IPS DF 4.7 (cell line): ENCODE measurements around the gene SYT12.
"Not testable (repeated sequence)": the region's sequence is repeated elsewhere in the genome, so short reads cannot be mapped to it uniquely, and the experiment has no call there.

Experiments
- DNase-seq: peaks from one replicate; pipeline ENCODE4 v3.0.0-alpha.2; 2013; ENCODE audit warnings: low spot score; ENCODE audit errors: extremely low read depth

SYT12 gene, protein sequence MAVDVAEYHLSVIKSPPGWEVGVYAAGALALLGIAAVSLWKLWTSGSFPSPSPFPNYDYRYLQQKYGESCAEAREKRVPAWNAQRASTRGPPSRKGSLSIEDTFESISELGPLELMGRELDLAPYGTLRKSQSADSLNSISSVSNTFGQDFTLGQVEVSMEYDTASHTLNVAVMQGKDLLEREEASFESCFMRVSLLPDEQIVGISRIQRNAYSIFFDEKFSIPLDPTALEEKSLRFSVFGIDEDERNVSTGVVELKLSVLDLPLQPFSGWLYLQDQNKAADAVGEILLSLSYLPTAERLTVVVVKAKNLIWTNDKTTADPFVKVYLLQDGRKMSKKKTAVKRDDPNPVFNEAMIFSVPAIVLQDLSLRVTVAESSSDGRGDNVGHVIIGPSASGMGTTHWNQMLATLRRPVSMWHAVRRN

DNA sequence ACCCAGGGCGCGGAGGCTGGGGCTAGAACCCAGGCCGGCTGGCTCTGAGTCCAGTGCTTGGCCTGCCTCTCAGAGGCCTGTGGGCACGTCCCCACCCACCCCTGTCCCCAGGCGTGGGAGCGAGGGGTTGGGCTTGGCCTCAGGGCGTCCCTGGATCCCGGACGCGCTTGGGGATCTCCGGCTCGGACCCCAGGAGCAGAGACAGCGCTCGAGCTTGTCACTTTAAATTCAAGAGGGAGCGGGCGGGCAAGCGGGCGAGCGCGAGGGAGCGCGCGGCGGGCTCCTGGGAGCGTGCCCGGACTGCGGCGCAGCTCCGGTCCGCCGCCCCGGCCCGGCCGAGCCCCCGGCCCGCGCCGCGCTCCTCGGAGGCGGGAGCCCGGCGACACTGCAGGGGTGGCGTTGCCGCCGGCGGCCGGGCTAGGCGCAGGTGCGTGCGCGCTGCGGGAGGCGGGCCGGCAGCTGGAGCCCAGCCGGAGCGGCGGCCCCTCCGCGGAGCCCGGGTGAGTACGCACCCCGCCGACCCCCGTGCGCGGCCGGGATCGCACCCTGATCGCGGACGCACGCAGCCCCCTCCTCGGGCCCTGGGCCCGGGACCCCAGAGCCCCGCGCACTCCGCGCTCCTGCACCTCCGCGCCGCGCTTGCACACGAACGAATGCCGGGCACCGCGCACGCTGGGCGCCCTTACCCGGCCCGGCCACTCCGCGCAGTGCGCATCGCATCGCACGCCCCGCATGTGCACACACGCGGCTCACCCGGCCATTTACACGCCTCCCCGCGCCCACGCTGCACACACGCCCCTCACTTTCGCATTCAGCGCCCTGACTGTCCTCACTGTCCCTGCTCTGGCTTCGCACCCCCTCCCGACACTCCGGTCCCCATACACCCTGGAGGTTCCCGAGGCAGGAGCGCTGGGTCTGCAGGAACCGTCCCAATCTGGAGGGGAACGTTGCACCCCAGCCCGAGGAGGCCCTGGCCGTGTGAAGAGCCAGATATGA is at the start of gene SYT12:
Gene SYT12 (plus strand): TSS at position 174 of the 996 bp plus-strand sequence. CDS start 7,011 bp downstream, outside the sequence.
- no peak for DNase-seq

DNA sequence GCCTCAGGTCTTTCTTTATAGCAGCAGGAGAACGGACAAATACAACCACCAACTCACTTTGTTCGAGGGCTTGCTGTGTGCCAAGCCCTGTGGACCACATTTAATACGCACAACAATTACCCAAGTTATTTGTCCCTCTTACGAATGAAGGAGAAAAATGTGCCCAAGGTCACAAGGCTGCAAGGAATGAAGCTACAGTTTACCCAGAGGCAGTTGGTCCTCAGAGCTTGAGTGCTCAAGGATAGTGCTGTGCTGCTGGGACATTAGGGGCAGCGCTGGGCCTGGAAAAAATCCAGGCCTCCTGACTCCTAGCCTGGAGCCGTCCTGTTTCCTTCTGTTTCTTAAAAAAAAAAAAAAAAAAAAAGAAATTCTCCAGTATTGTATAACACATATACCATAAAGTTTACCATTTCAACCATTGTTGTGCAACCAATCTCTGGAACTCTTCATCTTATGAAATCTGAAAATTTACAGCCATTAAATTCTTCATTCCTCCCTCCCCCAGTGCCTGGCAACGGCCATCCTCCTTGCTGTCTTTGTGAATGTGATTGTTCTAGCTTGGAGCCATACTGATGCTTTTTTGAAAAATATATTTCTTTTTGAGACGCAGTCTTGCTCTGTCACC is 48.9 kb upstream of the SYT12 start:
- DNase-seq = no peak

DNA sequence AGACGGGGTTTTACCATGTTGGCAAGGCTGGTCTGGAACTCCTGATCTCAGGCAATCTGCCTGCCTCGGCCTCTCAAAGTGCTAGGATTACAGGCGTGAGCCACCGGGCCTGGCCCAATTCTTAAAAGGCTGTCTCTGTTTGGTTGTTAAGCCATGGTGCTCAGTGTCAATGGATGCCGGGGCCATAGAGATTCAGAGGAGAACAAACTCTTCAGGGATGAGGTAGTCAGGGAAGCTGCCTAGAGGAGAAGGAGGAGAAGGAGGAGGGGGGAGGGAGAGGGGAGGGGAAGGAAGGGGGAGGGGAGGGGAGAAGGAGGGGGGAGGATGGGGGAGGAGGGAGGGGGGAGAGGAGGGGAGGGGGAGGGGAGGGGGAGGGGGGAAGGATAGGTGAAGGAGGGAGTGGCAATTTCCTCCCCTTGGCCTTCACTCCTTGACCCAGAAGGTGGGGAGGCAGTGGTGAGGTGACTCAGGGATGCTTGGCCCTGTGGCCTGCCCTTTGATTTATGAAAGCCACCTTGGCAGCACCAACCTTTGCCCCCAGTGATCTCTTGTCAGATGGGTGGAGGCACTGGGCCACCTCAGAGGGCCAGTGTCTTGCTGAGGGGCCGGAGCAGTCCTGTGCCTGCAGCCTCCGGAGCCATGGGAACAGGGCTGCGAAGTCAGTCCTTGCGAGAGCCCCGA is 48.1 kb upstream of the SYT12 start, which contains the start of gene C11orf86:
Gene C11orf86 (plus strand): TSS at position 581 of the 681 bp plus-strand sequence. CDS start 59 bp downstream, at position 640.
- no peak for DNase-seq

DNA sequence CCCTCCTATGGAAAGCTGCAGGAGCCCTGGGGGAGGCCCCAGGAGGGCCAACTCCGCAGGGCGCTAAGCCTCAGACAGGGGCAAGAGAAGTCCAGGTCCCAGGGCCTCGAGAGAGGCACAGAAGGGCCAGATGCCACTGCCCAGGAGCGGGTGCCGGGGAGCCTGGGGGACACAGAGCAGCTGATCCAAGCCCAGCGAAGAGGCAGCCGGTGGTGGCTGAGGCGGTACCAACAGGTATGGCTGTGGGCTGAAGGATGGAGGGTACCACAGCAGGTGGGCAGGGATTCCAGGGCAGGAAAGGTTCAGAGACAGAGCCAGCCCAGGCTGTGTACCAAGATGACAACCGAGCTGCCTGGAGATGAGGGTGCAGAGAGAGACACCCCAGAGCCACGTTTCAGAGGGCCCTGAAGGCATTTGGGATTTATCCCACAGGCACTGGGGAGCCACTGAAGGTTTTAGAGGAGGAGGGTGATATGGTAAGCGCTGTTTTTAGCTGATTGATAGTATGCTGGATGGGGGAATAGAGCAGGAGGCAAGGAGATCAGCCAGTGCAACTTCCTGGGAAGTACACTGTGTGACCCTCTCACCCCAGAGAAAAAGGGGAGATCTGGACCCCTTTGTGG is 47.4 kb upstream of the SYT12 start:
- no peak for DNase-seq

DNA sequence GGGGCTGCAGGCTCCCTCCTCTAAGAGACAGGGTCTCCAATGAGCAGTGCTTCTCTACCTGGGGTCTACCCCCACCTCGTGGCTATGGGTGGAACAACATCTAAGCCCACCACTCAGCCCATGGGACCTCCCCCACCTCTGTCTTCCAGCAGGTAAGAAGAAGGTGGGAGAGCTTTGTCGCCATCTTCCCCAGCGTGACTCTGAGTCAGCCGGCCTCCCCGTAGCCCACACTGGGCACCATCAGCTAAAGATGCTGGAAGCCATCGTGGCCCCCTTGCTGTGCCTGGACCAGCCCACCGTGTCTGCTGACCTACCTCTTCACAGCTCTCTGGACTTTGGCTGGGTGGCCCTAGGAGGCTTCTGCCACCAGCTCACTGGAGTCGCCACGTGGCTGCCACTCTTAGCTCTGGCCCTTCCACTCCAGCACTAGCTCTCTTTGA is 46.9 kb upstream of the SYT12 start:
- no peak for DNase-seq

DNA sequence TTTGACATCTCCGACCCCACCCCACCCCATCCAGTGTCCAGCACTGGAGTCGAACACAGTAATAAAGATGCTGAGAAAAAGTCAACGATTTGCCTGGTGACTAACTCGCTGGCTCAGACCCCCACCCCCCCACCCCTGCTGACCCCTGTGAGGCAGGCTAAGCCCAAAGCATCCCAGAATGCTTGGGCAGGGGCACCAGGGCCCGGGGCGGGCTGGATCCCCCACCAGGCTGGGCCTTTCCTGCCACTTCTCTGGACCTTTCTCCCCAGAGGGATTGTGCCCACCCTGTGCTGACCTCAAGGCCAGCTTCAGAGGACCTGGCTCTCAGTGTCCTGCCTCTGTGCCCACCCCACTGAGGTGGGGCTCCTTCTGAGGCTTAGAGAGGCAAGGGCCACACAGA is 46.0 kb upstream of the SYT12 start:
- no peak for DNase-seq

DNA sequence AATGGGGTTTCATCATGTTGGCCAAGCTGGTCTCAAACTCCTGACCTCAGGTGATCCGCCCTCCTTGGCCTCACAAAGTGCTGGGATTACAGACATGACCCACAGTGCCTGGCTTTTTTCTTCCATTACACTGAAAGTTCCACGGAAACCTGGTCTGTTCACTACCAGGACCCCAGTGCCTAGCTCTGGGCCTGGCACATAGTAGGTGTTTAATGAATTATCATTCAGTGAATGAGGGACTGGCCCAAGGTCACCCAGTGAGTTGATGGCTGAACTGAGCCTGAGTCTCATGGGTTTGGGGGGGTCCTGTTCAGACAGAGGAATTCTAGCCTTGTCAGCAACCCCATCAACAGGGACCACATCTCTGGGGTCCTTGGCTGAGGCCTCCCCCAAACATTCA is 44.7 kb upstream of the SYT12 start:
- DNase-seq = no peak

DNA sequence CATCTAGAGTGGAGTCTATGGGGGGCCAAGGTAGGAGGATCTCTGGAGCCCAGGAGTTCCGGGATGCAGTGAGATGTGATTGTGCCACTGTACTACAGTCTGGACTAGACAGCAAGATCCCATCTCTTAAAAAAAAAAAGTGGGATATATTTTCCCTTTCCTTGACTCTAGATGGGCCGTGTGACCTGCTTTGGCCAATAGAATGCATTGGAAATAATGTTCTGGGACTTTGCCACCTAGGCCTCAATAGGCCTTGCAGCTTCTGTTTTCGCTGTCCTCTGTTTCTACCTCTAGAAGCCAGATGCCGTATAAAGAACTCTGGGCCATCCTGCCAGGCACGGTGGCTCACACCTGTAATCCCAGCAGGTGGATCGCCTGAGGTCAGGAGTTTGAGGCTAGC is 44.2 kb upstream of the SYT12 start:
- no peak for DNase-seq

DNA sequence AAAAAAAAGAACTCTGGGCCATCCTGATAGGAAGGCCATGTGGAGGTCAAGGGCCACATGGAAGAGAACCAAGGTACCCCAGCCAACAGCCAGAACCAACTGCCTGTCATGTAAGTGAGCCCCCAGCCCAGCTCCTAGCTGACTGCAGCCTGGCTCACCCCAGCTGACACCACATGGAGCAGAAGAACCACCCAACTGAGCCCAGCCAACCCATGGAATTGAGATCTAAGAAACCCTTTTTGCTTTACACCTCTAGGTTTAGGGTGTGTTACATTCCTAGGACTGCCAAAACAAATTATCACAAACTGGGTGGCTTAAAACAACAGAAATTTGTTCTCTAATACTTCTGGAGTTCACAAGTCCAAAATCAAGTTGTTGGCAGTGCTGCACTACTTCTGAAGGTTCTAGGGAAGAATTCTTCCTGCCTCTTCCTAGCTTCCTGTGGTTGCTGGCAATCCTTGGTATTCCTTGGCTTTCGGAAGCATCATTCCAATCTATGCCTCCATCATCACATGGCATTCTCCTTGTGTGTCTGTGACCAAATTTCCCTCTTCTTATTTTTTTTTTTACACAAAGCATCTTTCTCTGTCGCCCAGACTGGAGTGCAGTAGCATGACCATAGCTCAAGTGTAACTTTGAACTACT is 43.5 kb upstream of the SYT12 start:
- no peak for DNase-seq

DNA sequence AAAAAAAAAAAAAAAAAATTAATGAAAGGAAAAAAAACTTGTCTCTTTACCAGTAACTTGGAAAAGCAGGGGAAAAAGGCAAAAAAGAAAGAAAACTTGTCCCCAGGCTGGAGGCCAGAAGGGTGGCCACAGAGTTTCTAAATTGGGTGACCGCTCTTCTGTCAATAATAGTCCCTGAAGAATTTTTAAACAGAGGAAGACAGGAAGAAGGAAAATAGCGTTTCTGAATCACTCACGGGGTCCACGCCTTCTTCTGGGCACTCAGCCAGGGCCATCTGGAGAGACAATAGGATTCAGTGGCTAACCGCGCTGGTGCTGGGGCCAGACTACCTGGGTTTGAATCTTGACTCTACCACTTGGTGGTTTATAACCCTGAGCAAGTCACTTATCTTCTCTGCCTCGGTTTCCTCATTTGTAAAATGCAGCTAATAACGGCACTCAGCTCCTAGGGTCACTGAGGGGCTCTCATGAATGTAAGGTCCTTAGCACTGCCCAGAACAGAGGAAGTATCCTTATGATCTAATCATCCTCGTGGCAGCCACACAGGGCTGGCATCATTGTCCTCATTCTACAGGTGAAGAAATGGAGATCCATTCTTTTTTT is 40.9 kb upstream of the SYT12 start:
- DNase-seq = no peak

DNA sequence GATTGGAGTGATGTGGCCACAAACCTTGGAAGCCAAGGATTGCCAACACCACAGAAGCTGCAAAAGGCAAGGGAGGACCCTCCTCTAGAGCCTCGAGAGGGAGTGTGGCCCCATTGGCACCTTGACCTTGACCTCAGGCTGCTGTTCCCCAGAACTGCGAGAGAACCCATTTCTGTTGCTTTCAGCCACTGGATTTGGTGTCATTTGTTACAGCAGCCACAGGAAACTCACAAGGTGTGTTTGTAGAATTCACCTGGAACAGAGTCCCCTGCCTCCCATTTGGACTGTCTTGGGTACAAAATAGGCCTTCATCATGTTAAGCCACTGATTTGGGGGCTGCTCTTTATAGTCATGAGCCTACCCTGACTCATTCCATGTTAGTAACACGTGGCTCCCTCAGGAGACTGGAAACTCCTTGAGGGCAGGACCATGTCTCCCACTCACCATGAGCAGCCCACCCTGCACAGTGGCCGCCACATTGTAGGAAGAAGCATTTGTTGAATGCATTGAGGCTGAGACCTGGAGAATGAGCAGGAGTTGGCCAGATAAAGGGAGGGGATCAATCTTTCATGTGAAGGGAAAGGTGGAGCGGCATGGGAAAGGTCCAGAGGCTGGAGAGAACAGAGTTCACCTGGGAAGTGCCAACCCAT is 39.5 kb upstream of the SYT12 start:
- DNase-seq = no peak

DNA sequence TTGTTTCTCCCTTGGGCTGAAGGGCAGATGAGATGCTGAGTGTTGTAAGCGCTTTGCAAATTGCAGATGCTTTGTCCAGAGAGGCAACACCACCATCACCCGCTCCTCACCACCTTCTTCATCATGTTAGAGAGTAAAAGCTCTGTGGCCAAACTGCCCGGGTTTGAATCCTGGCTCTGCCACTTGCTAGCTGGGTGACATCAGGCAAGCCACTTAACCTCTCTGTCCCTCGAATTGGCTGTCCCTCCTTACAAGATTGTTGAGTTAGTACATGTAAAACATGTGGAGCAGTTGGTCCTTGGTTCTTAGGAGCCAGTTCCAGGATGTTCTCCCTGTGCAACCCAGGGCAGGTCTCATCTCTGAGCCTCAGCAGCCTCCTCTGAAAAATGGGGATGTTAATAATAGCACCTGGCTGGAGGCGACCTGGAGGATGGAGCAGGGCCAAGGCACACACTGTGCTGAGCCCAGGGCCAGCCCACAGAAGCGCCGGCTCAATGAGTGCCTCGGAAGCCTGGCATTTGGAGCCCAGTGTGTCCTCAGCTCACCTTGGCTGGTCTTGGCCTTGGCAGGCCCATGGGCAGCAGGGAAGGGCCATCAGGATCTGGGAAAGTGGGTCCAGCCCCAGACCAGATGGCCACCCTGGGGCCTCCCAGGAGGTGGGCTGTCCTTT is 37.3 kb upstream of the SYT12 start:
- DNase-seq = no peak

DNA sequence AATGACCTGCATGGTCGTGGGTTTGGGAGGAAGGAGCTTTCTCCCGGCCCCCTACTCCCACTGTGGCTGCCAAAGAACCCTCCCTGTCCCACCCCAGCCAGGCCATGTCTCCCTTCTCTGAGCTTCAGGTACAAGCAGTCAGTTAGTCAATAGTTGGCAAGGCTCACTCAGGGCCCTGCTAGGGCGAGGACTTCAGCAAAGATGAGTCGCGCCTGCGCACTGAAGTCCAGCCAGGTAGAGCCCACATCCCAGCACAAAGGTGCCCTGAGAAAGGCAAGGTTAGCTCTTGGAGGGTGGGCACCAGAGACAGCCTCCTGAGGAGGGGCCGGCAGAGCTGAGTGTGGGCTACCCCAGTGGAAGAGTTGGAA is 36.8 kb upstream of the SYT12 start:
- no peak for DNase-seq

DNA sequence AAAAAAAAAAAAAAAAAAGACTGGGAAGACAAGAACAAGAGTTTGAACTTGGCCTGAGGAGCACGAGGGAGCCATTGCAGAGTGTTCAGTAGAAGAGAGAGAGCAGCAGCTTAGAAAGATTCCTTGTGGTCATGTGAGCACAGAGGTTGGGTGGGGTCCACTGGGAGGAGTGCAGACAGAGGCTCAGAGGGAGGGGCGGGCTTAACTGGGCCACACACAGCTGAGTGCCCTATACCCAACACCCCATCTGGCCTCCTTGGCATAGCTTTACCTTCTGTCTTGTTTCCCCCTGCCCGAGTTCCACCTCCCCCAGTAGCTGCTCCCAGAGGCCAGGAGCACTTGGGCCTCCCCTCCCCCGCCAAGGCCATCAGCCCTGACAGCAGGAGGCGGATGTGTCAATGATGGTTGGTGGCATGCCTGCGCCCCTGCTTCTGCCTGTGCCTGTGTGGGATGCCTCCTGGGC is 35.7 kb upstream of the SYT12 start:
- DNase-seq = no peak

DNA sequence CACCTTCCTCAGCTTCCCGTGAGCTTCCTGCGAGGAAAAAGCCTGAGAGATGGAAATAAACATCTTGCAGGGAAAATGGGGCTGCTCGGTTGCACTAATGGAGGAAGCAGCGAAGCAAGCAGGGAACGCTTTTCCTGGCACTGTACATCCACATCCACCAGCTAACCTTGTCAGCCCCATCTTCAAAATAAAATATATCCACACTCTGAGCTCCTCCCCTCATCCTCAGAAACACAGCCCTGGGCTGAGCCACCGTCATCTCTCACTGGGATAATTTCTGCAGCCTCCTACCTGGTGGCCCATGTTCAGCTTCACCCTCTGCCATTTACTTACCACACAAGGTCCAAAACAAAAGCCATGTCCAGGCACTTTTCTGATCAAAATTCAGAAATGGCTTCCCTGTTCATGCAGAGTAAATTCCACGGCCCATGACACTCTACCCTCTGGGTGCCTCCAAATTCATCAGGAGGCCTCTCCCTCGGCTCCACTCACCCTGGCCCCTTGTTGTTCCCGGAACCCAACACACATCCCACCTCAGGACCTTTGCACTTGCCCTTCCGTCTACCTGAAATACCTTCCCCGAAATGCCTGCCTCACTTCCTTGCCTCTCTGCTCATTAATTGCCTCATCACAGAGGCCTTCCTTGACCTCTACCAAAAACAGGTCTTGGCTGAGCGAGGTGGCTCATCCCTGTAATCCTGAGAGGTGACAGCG is 34.9 kb upstream of the SYT12 start:
- no peak for DNase-seq

DNA sequence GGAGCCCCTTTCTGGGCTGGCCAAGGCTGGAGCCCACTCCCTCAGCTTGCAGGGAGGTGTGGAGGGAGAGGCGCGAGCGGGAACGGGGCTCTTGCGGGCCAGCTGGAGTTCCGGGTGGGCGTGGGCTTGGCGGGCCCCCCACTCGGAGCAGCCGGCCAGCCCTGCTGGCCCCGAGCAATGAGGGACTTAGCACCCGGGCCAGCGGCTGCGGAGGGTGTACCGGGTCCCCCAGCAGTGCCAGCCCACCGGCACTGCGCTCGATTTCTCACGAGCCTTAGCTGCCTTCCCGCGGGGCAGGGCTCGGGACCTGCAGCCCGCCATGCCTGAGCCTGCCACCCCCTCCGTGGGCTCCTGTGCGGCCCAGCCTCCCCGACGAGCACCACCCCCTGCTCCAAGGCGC is 34.2 kb upstream of the SYT12 start:
- not testable (repeated sequence) for DNase-seq

DNA sequence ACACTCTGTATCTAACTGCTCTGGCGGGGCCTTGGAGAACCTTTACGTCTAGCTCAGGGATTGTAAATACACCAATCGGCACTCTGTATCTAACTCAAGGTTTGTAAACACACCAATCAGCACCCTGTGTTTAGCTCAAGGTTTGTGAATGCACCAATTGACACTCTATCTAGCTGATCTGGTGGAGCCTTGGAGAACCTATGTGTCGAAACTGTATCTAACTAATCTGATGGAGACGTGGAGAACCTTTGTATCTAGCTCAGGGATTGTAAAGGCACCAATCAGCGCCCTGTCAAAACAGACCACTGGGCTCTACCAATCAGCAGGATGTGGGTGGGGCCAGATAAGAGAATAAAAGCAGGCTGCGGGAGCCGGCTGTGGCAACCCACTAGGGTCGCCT is 33.6 kb upstream of the SYT12 start:
- not testable (repeated sequence) for DNase-seq

DNA sequence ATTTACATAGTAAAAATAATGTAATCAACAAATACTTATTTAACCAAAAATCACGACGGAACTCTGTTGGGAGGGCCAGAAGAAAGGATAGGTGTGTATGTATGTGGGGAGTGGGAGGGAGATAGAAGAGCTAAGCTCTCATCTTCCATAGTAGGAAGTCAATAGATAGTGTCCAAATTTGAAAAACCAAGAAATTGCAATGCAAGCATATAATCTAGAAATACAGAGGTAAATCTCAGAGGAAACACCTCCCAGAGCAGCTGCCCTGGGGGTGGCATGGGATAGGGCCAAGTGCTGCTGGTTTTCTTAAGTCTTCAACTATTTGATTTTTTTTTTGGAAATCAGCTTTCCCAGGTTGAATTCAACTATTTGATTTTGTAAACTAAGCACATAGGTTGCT is 30.9 kb upstream of the SYT12 start:
- DNase-seq = no peak
